COR-L47 (cell line): ENCODE measurements around the gene TBC1D8.

ENCODE experiments used
- DNase-seq: peaks from one replicate; lab custom pipeline; 2025; lab: John Stamatoyannopoulos, UW

Gene TBC1D8

DNA sequence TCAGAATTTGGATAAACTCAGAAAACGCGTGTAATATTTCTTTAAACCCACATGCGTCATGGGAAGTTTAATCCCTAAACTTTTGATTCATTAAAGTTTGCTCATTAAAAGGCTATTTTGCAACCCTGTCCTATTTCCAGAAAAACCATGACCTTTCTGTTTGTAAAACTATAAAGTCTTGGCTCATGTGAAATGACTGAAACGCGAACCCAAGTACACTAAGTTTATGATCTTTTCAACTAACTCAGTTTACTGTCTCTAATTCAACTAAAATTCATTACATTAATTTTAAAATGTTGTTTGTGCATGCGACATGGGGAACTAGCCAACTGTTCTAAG, 153.0 kb downstream of the TBC1D8 start:
- DNase-seq, result no peak

DNA sequence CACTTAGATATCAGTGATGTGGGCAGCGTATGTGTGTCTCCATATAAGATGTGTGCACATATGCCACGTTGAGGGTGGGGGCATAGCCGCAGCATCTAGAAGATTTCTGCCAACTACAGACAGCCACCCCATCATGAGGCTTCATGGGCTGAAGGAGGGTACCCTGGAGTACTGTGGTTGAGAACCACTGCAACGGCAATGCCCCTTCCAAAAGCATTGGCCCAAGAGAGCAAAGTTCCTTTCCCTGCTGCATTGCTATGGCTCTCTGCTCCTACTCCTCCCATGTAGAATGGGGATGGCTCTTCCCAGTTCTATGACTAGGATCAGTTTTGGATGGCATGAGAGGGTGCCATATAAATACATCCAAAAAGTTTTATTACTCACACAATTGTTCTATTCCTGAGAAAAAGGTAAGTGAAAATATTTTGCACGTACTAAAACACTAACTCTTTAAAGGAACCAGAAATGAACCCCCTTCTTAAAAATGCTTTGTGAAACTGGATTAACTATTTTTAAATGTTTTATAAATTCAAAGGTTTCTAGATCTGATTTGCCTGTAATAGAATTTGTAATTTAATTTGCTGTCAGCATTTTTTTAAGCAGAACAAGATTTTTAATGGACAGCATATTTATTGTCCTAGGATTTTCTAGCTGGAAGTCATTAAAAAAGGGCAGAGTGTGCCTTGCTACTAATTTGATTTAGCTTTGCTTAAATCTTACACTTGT, 153.5 kb downstream of the TBC1D8 start:
- no peak for DNase-seq

DNA sequence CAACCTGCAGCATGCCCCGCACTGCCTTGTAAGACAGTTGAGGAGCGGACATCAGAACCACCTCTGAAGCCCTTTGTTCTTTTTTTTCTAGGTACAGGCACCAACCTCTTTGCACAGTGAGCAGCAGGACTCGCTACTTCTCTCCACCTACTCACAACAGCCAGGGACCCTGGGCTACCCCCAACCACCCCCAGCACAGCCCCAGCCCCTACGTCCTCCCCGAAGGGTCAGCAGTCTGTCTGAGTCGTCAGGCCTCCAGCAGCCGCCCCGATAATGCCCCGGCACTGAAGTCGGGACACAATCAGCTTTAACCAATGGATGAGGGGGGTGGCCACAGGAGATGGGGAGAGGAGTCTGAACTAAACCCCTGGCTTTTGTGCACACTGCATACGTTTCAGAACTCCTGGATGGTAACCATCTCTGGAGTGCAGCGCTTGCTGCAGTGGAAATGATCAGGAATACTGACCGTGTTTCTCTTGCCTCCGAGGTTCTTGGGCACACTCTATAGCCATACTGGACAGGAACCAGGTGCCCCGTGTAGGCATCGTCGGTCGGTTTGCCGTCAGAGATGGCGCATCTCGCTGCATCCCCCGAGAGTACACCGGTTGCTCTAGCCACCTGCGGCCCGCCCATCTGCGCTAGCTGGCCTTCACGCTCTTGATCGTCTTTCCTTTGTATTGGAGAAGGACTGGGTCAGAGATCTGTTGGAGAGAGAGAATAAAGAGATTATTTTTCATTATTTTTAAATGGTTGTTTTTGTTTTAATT, 155.7 kb downstream of the TBC1D8 start:
- no peak for DNase-seq

GRCh38 chr2:100993294-100993693, 157.9 kb downstream of the TBC1D8 start:
- DNase-seq, result no peak

DNA sequence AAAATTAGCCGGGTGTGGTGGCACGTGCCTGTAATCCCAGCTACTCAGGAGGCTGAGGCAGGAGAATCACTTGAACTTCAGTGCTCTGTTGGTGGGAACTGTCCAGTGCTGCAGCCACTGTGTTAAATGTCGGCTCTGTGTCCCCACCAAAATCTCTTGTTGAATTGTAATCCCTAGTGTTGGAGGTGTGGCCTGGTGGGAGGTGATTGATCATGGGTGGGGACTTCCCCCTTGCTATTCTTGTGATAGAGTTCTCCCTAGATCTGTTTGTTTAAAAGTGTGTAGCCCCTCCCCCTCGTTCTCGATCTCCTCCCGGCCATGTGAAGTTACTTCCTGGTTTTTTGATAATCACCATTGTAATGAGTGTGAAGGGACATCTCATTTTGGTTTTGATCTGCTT, 158.9 kb downstream of the TBC1D8 start:
- DNase-seq, result no peak

DNA sequence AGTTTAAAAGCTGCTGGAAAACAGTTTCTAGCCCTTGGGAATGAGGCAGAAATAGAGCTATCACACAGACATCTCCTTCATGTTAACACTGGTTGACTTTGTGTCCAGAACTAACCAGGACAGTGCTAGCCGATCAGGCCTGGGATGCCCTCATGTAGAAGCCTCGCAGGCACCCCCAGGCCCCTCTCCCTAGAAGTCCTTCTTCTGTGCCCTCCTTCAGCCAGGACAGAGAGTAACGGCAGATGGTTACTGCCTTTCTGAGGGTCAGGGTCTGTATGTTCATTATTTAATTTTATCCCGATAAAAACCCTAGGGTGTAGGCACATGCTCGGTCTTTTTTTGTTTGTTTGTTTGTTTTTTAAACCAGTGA, 159.8 kb downstream of the TBC1D8 start:
- DNase-seq, result no peak

- no peak for DNase-seq
Observed at GRCh38 chr2:100990650-100991403, 160.4 kb downstream of the TBC1D8 start.

DNA sequence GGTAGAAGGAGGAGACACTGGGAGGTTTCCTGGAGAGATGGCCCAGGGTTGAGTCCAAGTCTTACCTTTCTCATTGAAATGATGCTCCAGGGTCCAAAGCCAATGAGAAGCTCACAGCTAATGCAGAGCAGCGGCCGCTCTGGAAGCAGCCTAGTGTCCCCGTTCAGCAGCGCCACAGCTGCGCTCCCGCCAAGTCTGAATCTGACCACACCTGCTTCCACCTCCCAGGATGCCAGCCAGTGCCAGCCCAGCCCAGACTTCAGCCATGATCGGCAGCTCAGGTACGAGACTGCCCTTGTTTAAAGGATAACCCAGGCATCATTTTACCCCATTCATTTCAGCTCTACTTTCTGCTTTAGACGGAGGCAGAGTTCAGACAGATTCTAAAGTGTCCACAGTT, 161.0 kb downstream of the TBC1D8 start:
- DNase-seq, result no peak

- no peak for DNase-seq
Observed at GRCh38 chr2:100989666-100990065, 161.5 kb downstream of the TBC1D8 start.

GRCh38 chr2:100988630-100989417, 162.4 kb downstream of the TBC1D8 start:
- no peak for DNase-seq

DNA sequence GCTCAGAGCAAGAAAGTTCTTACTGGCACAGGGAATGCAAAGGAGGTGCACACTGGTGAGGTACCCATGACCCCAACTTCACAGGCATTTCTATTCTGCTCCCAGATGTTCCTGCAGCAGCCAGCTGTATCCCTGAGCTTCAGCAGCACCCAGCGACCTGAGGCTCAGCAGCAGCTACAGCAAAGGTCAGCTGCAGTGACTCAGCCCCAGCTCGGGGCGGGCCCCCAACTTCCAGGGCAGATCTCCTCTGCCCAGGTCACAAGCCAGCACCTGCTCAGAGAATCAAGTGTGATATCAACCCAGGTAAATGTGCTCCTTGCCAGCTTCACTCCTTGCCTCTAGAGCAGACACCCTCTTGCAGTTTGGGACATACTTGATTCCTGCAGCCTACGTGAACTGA, 163.2 kb downstream of the TBC1D8 start:
- no peak for DNase-seq

GRCh38 chr2:100987536-100987935, 163.6 kb downstream of the TBC1D8 start:
- no peak for DNase-seq

- no peak for DNase-seq
Observed at GRCh38 chr2:100986157-100986556, 165.0 kb downstream of the TBC1D8 start.

GRCh38 chr2:100984892-100985307, 166.3 kb downstream of the TBC1D8 start:
- DNase-seq, result peak; percentile 53

GRCh38 chr2:100983684-100984310, 167.4 kb downstream of the TBC1D8 start:
- DNase-seq, result no peak

DNA sequence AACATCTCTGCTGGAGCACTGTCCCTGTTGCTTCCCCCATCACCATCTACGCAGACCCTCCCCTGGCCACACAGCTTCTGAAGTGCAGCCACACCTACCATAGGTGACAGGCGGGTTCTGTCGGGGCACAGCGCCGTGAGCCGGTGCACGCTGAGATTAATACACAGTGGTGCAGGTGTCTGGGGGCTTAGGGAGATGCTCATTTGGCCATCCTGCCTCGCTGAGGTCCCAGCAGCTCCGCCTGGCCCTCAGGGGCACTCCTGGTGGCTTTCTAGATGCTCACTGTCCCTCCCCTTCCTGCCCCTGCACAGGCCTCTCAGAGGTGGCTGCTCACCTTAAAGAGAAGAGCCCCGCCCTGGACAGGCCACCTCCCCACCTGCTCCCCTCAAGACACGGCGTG, 168.0 kb downstream of the TBC1D8 start:
- DNase-seq, result no peak

- no peak for DNase-seq
Observed at GRCh38 chr2:100982431-100982861, 168.7 kb downstream of the TBC1D8 start.

GRCh38 chr2:100981011-100981410, 170.2 kb downstream of the TBC1D8 start:
- no peak for DNase-seq

DNA sequence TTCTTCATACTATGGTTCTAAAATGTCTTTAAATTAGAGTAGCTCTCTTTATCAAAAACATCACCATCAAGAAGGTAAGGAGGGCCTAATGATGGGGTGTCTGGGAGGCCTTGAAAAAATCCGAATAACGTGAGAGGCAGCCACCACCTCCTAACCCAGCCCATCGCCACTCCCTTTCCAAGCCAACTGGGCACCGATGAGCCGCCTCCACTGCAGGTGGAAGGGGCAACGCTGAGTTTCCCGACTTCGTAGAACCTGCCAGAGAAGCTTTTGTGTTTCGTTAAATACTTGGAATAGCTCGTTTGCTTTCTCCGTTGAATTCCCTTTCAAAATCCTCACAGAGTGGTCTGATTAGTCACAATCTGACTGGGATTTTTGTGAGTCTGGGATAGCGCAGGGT, 171.1 kb downstream of the TBC1D8 start:
- DNase-seq, result no peak

DNA sequence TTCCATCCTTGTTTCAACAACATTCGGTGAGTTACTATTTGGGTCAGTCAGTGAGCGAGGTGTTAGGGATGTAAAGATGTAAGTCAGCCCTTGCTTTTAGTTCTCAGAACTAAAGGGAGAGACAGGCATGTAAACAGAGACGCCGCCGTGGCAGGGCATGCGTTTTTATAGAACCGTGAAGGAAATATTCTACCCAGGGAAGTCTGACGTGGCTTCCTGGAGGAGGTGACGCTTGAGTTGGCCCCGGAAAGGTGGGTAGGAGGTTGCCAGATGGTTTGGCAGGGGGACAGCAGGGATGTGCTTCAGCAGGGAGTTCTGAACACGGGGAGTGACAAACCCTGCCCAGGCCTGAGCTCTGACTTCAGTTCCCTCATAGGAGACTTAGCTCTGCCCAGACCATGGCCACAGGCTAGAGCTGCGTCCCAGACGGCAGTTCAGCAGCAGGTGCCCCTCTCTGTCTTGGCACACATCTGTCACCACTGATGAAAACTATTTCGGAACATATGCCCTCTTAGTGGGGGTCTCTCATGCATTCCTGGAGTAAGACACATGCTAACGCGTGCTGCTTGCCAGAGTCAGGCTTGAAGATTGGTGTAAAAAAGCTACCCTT, 172.5 kb downstream of the TBC1D8 start:
- no peak for DNase-seq

GRCh38 chr2:100977511-100977910, 173.7 kb downstream of the TBC1D8 start:
- no peak for DNase-seq
